Measurements from ENCODE around the gene MYBPC1.
"Not testable (repeated sequence)": the region's sequence is repeated elsewhere in the genome, so short reads cannot be mapped to it uniquely, and the experiment has no call there.

The MYBPC1 gene

DNA sequence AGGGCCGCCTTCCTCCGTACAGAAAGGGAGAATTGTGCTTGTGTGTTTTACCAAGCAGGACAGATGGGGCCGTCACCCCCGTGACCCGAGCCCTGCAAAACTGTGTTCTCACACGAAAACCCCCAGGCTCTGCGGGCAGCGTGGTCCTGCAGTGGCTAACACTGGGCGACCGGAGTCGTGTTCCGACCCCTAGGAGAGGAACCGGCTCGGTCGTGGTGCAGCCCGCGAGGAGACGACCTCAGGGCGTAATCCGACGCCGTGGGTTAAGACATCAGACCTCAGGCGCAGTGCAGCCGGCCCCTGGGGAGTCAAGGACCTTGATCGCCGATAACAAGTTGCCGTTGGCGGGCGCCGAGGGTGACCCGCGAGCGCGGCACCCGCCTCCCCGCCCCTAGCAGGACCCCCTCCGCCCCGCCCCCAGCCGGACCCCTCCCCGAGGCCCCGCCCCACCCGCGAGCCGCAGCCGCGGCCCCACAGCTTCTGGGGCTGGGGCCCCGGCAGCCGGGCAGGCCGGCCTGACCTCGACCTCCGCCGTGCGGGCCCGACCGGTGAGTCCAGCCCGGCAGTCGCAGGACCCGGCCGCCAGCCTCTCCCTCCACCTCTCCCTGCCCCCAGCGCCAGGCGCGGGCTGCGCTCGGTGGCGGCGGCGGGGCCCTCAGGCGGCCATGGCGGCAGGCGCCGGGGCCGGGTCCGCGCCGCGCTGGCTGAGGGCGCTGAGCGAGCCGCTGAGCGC lies 102.6 kb downstream of the MYBPC1 start, which contains the start of gene CHPT1:
Gene CHPT1, plus strand, starts transcription at position 444 of the 733 bp plus-strand sequence. Its CDS starts 222 bp downstream, at position 666.
- DNase-seq: peak; percentile 27

GRCh38 chr12:101697930-101698799 lies 103.4 kb downstream of the MYBPC1 start:
- DNase-seq: no peak

DNA sequence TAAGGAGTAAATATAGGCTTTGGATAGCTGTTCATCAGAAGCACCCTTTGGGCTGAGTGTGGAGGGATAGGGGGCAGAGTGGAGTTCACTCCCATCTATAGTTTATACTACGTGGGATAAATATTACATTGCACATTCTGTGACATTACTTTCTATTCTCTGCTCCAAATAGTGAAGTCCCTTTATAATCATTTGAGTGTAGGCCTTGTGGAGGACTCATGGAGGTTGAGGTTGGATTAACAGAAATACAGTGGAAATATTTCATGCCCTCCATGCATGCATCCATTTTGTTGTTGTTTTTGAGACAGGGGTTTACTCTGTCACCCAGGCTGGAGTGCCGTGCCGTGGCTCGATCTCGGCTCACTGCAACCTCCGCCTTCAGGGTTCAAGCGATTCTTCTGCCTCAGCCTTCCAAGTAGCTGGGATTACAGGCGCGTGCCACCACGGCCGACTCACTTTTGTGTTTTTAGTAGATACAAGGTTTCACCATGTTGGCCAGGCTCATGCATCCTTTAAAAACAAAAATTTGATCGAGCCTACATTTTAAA lies 104.1 kb downstream of the MYBPC1 start:
- DNase-seq: no peak

DNA sequence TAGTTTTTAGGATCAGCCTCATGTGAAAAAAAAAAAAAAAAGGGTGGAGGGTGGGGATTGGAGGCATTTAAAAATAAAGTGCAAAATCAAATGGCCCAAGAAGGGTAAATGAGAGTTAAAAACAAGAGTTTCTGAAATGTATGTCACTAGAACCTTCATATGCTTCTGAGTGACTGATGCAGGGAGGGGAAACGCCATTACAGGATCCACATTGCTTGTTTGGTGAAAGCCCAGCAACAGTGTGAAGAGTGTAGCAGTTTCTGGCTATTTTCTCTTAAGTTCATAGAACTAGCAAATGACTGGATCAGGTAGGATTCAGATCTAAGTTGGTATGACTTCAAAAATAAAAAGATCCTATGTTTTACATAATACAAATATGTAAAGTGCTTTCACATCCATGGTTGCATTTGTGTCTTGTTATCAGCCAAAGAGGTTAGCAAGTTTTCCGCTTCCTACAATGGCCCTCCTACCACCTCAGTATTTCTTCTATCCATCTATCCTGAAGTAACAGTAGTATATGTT lies 105.6 kb downstream of the MYBPC1 start:
- no peak for DNase-seq

- DNase-seq: no peak
These were observed 108.7 kb downstream of the MYBPC1 start for GRCh38 chr12:101703487-101703886.

DNA sequence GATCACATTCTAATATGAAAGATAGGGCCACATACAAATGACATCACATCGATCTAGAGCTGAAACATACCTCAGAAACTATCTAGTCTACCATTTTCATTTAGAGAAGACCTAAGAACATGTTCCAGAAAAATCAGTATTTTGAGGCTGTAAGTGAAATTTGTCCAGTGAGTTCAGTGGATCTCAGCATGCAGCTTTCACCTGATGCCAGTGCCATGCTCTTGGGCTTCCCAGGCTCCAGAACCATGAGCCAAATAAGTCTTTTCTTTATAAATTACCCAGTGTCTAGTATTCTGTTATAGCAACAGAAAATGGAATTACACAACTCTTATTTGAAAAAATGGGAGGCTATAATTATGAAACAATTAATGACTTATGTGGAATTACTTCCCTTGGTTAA lies 111.6 kb downstream of the MYBPC1 start:
- DNase-seq: no peak

DNA sequence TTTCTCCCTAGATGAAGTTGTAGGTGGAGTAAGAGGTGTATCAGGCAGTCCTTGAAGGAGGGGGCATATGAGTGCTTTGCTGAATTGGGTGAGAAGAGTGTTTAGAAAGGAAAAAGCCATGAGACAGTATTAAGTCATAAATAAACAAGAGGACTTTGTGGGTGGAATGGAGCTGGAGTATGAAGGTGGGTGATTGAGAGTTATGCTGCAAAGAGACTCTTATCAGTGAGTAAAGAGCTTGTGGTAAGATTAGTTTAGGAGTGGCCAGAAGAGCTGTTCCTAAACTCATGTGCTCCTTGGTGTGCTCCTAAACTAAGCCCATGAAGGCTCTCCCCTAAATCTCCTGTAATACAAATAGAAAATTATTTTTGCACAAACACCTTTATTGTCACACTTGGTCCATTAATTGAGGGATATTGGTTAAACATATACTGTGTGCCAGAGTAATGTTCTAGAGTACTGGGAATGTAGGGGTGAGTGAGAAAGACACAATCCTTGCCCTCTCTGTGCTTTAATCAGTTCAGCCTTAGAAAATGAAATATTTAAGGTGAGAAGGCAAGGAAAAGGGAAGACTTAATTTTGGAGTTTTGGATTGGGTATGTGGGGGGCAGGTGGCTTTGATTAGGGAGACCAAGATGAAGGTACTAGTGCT lies 112.5 kb downstream of the MYBPC1 start:
- no peak for DNase-seq

DNA sequence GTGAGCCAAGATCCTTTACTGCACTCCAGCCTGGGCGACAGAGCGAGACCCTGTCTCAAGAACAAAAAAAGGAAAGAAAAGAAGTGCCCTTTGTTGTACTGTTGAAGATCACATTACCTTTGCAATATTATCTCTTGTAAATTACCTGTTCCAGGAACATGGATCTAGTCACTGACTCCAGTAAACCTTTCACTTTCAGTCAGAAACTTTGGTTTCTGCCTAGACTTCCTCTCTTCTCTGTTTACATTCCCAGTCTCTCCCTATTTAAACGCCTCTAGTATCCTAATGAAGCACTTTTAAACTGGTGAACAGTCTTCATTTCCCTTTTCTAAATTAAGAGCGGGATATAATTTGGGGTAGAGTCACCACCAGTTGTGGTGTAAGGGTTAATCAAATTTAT lies 115.5 kb downstream of the MYBPC1 start:
- no peak for DNase-seq

DNA sequence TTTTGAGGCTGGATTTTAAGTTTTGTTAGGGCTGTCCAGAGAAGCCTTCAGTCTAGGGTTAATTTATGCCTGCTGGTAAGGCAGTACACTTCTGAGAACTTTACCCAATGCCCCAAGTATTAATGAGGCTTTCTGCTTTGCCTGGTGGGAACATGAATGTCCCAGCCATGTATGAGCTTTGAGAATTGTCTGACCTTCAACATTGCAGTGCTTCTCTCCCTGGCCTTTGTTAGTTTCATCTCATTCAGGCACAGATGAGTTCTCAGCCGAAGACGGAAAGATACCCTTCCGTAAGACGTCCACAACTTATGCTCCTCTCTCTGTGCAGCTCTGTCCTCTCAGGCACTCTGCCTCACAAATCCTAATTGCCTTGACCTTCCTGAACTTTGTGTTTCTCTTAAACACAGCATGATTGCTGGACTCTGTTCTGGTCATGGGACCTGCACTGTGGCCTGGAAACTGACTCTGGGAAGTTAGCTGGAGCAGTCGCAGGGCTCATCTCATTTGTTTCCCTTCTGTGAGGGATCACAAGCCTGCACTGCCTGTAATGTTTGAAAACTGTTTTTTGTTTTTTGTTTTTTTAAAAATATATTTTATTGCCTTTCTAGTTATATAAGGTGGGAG lies 118.4 kb downstream of the MYBPC1 start:
- no peak for DNase-seq

- no peak for DNase-seq
These were observed 119.2 kb downstream of the MYBPC1 start for GRCh38 chr12:101713930-101714329.

DNA sequence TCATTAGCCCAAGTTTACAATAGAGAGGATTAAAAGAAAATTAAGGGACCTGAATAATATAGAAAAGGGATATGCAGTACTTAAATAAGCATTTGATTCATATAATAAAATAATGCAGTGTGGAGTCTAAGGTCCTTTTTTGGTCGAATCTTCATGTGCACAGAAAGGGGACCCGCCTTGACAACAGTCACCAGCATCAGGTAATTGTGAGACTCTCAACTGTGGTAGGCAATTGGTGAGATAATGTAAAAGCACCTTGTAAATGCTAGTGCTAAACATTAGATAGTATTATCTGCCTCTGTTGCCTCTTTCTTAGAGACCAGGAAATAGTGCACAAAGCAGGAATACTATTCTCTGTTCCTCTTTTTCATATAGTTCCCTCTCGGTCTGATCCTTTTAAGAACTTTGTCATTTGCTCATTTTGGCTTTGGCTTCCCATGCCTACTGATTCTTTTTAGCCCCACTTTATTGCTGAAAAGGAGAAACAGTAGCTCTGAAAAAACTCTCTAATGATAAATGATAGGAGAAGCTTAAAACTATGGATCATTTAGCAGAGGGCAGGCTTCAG lies 120.2 kb downstream of the MYBPC1 start:
- DNase-seq: no peak

GRCh38 chr12:101719566-101719965 lies 124.8 kb downstream of the MYBPC1 start:
- no peak for DNase-seq

GRCh38 chr12:101720118-101720517 lies 125.3 kb downstream of the MYBPC1 start:
- DNase-seq: no peak

GRCh38 chr12:101722392-101722791 lies 127.6 kb downstream of the MYBPC1 start:
- no peak for DNase-seq

- no peak for DNase-seq
These were observed 132.3 kb downstream of the MYBPC1 start for GRCh38 chr12:101727098-101727497.

GRCh38 chr12:101729842-101730241 lies 135.1 kb downstream of the MYBPC1 start:
- DNase-seq: no peak

- DNase-seq: no peak
These were observed 137.5 kb downstream of the MYBPC1 start for GRCh38 chr12:101732318-101732717.

- DNase-seq: no peak
These were observed 138.4 kb downstream of the MYBPC1 start for GRCh38 chr12:101733166-101733565.

GRCh38 chr12:101734482-101734881 lies 139.7 kb downstream of the MYBPC1 start:
- DNase-seq: not testable (repeated sequence)
